ENCODE data around the gene PACSIN2. TPM values are rescaled to one million over a fixed set of nuclear protein-coding genes. Genes with fewer than 3 reads are reported as not detected.

Gene PACSIN2
- total RNA-seq, 2 experiments from 2014 or later, result 32.0 to 39.9 TPM

- DNase-seq (no peak), ATAC-seq (no peak)
- CTCF ChIA-PET, result no interaction called here
- Mint-ChIP-seq H3K4me1 (peaks cover 36% of the 10 kb centered on the region), H3K27ac (no peak overlapping the region), H3K9me3 (ENCODE audit: low read depth) (no peaks in the 10 kb centered on the region), H3K4me3 (no peak overlapping the region), H3K36me3 (peaks cover 7% of the 10 kb centered on the region), H3K27me3 (no peaks in the 10 kb centered on the region)
Observed at GRCh38 chr22:42994276-42994916, 20.6 kb downstream of the PACSIN2 start.

DNA sequence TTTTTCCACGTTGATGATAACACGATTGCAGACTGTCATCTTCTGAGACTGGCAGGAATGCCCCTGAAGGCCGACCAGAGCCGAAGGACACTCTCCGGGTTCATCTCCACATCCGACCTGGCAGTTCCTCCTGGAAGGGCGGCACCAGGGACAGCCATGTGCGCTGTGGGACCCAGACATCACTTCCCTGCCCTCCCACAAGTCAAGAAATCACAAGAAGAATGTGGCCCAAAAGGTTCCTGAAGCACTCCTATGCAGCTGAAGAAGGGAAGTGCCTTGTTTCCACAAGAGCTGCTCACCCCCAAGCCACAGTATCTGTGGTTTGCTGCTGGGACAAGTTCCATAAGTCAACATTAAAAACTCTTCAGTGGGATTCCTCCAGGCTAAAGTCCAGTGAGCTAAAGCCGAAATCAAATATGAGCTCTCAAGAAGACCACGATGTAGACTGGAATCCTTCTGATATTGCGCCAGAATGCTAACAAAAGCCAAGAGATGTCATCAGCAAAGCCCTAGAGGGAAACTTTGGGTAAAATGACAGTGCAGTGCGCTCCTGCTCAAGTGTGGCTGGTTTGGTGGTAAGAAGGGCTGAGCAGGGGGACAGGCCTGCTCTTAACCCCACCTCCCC is 21.2 kb downstream of the PACSIN2 start:
- no peaks in the 10 kb centered on the region for H3K27me3 Mint-ChIP-seq
- no peak for DNase-seq
- H3K4me1 Mint-ChIP-seq, result peaks cover 30% of the 10 kb centered on the region
- no peaks in the 10 kb centered on the region for H3K9me3 Mint-ChIP-seq (ENCODE audit: low read depth)
- no peak overlapping the region for H3K4me3 Mint-ChIP-seq
- H3K27ac Mint-ChIP-seq, result no peak overlapping the region
- ATAC-seq, result no peak
- CTCF ChIA-PET, result interaction anchor here (0.7 kb wide), 1 partner anchor 15 kb away, joined by 3 read pairs; no protein-coding TSS in a partner anchor
- H3K36me3 Mint-ChIP-seq, result peaks cover 7% of the 10 kb centered on the region

GRCh38 chr22:42992886-42993479 is 22.0 kb downstream of the PACSIN2 start:
- H3K36me3 Mint-ChIP-seq, result peaks cover 7% of the 10 kb centered on the region

DNA sequence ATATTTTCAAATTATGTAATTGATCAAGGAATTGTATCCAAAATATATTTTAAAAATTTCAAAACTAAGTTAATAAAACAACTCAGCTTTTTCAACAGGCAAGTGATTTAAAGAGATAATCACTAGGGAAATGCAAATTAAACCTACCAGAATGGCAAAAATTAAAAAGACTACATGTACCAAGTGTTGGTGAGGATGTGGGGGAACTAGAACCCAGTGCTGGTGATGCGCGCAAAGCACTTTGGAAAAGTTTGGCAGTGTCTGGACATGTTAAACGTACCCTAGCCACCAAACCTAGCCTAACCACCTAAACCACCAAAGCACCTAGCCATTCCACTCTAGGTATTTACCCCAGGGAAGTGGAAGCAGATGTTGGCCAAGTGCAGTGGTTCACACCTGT is 22.9 kb downstream of the PACSIN2 start:
- Mint-ChIP-seq H3K27ac (no peak overlapping the region), H3K4me1 (peaks cover 16% of the 10 kb centered on the region), H3K4me3 (no peak overlapping the region), H3K9me3 (ENCODE audit: low read depth) (no peaks in the 10 kb centered on the region), H3K27me3 (no peaks in the 10 kb centered on the region), H3K36me3 (peaks cover 7% of the 10 kb centered on the region)
- ATAC-seq (no peak), DNase-seq (no peak)
- CTCF ChIA-PET, result interaction anchor here (1.4 kb wide), 1 partner anchor 12 kb away, joined by 4 read pairs; no protein-coding TSS in a partner anchor

More at GRCh38 chr22:42992886-42993479, 22.0 kb downstream of the PACSIN2 start:
- ATAC-seq (no peak), DNase-seq (no peak)
- H3K9me3 Mint-ChIP-seq (ENCODE audit: low read depth), result no peaks in the 10 kb centered on the region
- CTCF ChIA-PET, result interaction anchor here (0.7 kb wide), 1 partner anchor 15 kb away, joined by 3 read pairs; no protein-coding TSS in a partner anchor
- H3K4me3 Mint-ChIP-seq, result no peak overlapping the region
- H3K27ac Mint-ChIP-seq, result no peak overlapping the region
- no peaks in the 10 kb centered on the region for H3K27me3 Mint-ChIP-seq
- H3K4me1 Mint-ChIP-seq, result peaks cover 22% of the 10 kb centered on the region

- Mint-ChIP-seq H3K27ac (no peak overlapping the region), H3K4me1 (peaks cover 9% of the 10 kb centered on the region), H3K9me3 (ENCODE audit: low read depth) (no peaks in the 10 kb centered on the region), H3K4me3 (no peak overlapping the region), H3K27me3 (no peaks in the 10 kb centered on the region), H3K36me3 (peaks cover 7% of the 10 kb centered on the region)
- CTCF ChIA-PET, result interaction anchor here (1.4 kb wide), 1 partner anchor 11 kb away, joined by 4 read pairs; no protein-coding TSS in a partner anchor
- ATAC-seq, result no peak
- DNase-seq, result no peak
Observed at GRCh38 chr22:42991010-42991651, 23.8 kb downstream of the PACSIN2 start.

DNA sequence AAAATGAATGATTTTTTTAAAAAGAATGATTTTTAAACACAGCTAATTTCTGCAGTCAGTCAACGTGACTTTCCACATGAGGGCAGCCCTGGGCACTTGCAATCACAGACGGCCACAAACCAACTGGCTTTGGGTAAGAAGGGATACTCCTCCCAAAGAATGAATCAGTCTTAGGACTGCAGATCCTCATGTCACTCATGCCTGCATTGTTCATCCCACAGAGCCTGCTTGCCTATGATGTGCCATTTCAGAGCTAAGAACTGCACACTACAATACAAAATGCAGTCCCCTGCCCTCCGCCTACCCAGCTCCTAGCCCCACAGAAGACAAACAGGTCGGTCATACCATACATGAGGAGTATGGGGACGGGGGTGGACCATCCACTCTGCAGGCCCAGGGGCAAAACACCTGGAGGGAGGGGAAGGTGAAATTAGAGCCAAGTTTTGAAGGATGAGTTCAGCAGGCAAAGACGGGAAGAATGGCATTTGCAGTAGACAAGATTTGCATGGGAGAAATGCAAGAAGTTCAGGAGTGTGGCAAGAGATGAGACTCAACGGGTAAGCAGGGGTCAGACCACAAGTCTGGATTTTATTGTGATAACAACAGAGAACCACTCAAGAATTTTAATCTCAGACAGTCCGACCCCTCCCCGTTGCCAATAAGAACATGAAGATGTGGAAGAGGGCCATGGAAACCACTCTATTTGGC is 24.7 kb downstream of the PACSIN2 start:
- Mint-ChIP-seq H3K36me3 (peaks cover 7% of the 10 kb centered on the region), H3K4me1 (peaks cover 9% of the 10 kb centered on the region), H3K27ac (no peak overlapping the region), H3K4me3 (no peak overlapping the region), H3K27me3 (no peaks in the 10 kb centered on the region), H3K9me3 (ENCODE audit: low read depth) (no peaks in the 10 kb centered on the region)
- CTCF ChIA-PET, result no interaction called here
- ATAC-seq, result no peak
- no peak for DNase-seq

- Mint-ChIP-seq H3K4me3 (no peak overlapping the region), H3K27me3 (no peaks in the 10 kb centered on the region), H3K9me3 (ENCODE audit: low read depth) (no peaks in the 10 kb centered on the region), H3K27ac (no peak overlapping the region), H3K4me1 (peaks cover 3% of the 10 kb centered on the region), H3K36me3 (no peaks in the 10 kb centered on the region)
- ATAC-seq (no peak), DNase-seq (no peak)
- CTCF ChIA-PET, result no interaction called here
Observed at GRCh38 chr22:42986115-42986514, 28.8 kb downstream of the PACSIN2 start.

DNA sequence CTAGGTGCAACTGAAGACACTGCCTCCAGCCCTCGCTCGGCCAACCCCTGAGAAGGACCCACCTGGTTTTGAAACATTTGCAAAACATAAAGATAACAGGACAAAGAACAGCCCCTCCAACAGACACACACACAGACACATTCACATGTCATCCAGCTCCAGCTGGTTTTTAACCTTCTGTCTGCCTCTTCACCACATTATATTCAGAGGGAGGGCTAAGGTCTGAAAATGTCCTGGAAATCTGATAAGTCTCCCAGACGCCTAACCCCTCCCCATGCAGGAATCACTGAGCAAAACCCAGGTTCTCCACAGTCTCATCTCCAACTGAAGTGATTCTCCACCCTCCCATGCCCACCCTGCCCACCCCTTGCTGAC is 29.4 kb downstream of the PACSIN2 start:
- Mint-ChIP-seq H3K27me3 (no peaks in the 10 kb centered on the region), H3K4me1 (peaks cover 3% of the 10 kb centered on the region), H3K36me3 (no peaks in the 10 kb centered on the region), H3K9me3 (ENCODE audit: low read depth) (no peaks in the 10 kb centered on the region), H3K27ac (no peak overlapping the region), H3K4me3 (no peak overlapping the region)
- ATAC-seq (no peak), DNase-seq (no peak)
- CTCF ChIA-PET, result no interaction called here

- Mint-ChIP-seq H3K27me3 (no peaks in the 10 kb centered on the region), H3K27ac (no peak overlapping the region)
- CTCF ChIA-PET, result no interaction called here
Observed at GRCh38 chr22:42984814-42985530, 30.0 kb downstream of the PACSIN2 start.

DNA sequence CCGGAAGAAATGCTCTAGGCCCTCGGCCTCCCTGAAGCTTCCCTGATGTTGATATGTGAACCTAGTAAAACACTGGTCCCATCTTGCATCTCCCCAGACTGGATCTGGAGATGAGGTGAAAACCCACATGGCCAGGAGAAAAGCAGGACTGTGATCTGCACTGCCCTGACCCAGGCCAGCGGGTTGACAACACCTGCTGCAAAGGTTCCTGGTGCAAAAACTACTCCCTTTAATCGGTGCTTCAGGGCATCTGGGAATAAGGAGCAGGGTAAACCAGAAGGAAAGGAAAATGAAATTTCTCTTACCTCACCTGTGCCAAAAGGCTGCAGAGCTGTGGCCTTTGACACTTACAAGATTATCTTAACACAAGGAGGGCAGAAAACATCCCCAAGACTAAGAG is 30.6 kb downstream of the PACSIN2 start:
- no peaks in the 10 kb centered on the region for H3K9me3 Mint-ChIP-seq (ENCODE audit: low read depth)

More at GRCh38 chr22:42984814-42985530, 30.0 kb downstream of the PACSIN2 start:
- Mint-ChIP-seq H3K4me1 (no peaks in the 10 kb centered on the region), H3K4me3 (no peak overlapping the region), H3K36me3 (no peaks in the 10 kb centered on the region), H3K9me3 (ENCODE audit: low read depth) (no peaks in the 10 kb centered on the region)
- no peak for DNase-seq
- ATAC-seq, result no peak

DNA sequence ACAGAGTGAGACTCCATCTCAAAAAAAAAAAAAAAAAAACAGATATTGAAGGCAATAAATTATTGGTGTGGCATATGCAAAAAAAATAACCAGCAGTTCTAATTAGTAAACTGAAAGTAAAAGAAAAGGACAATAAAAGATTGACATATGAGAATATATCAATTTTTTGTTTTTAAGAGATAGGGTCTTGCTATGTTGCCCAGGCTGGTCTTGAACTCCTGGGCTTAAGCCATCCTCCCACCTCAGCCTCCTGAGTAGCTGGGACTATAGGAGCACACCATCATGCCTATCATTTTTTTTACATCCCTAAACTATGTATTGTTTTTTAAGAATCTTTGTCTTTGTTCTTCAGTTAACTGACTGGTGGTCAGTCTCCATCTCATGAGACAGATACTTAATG is 31.5 kb downstream of the PACSIN2 start:
- Mint-ChIP-seq H3K9me3 (ENCODE audit: low read depth) (no peaks in the 10 kb centered on the region), H3K4me1 (peaks cover 5% of the 10 kb centered on the region), H3K4me3 (no peak overlapping the region), H3K27me3 (no peaks in the 10 kb centered on the region), H3K27ac (no peak overlapping the region), H3K36me3 (no peaks in the 10 kb centered on the region)
- CTCF ChIA-PET, result no interaction called here
- ATAC-seq (no peak), DNase-seq (no peak)

More for the DNA sequence above, 30.6 kb downstream of the PACSIN2 start:
- Mint-ChIP-seq H3K4me1 (peaks cover 2% of the 10 kb centered on the region), H3K4me3 (no peak overlapping the region), H3K27ac (no peak overlapping the region), H3K36me3 (no peaks in the 10 kb centered on the region), H3K27me3 (no peaks in the 10 kb centered on the region)
- ATAC-seq (no peak), DNase-seq (no peak)
- CTCF ChIA-PET, result no interaction called here

GRCh38 chr22:42979606-42980005 is 35.3 kb downstream of the PACSIN2 start:
- ATAC-seq, result no peak
- Mint-ChIP-seq H3K27me3 (no peaks in the 10 kb centered on the region), H3K27ac (no peak overlapping the region), H3K9me3 (ENCODE audit: low read depth) (no peaks in the 10 kb centered on the region), H3K4me3 (no peak overlapping the region), H3K36me3 (no peaks in the 10 kb centered on the region), H3K4me1 (peaks cover 5% of the 10 kb centered on the region)
- no peak for DNase-seq
- CTCF ChIA-PET, result interaction anchor here (1.2 kb wide), 1 partner anchor 12 kb away, joined by 4 read pairs; no protein-coding TSS in a partner anchor

All from activated CD8-positive, alpha-beta memory T cell treated with anti-CD3 and anti-CD28 coated beads, Interleukin-2, amount 10 ng/mL, durations not matched to agents 7 days and 5 days (primary cell).